Measurements from ENCODE around the gene RFX7. TPM values are rescaled to one million over a fixed set of nuclear protein-coding genes. Genes with fewer than 3 reads are reported as not detected.
"Not testable (repeated sequence)": the region's sequence is repeated elsewhere in the genome, so short reads cannot be mapped to it uniquely, and the experiment has no call there.

Gene RFX7
- total RNA-seq, 1 donor from 2014 or later = 57.2 TPM

DNA sequence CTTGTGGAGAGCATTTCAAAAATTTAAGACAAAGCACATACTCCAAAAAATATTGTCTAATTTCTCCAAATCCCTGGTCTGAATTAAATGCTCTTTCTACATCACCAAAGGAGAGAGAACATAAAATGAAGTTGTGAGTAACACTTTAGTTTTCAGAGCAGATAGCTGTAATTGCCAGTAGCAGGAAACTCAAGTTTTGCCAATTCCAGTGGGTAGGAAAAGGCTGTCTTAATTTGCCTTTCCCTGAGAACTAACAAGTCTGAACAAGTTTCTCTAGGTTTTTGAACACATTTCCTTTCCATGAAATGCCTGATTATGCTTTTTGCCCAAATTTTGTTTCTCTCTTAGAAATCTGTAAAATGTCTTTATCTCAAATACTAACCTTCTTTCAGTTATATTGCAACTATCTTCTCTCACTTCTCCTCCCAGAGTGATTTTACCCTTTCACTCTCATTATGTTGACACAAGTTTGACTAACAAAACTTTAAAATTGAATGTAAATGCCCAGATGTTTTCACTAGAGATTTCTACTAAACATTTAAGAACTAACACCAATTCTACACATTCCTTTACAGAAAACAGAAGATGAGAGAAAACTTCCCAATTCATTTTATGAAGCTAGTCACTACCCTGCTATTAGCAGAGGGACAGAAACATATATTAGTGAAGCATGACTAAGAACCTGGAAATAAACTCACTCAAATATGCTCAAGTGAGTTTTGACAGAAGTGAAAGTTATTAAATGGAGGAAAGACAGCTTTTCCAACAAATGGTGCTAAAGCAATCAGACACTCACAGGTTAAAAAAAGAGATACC is 38.4 kb downstream of the RFX7 start:
- no peak for DNase-seq (ENCODE audit: low read depth, low spot score)
- H3K9me3 Mint-ChIP-seq = peaks cover 9% of the 10 kb centered on the region
- H3K4me3 Mint-ChIP-seq = no peak overlapping the region
- H3K36me3 Mint-ChIP-seq (ENCODE audit: low read depth) = peaks cover 34% of the 10 kb centered on the region
- H3K27ac Mint-ChIP-seq (ENCODE audit: unreplicated experiment) = no peak overlapping the region
- no peaks in the 10 kb centered on the region for H3K27me3 Mint-ChIP-seq (ENCODE audit: low read depth)
- TF ChIP-seq CTCF (conservative IDR thresholded peaks at IDR 0.05) = no peak
- peaks cover 18% of the 10 kb centered on the region for H3K4me1 Mint-ChIP-seq

DNA sequence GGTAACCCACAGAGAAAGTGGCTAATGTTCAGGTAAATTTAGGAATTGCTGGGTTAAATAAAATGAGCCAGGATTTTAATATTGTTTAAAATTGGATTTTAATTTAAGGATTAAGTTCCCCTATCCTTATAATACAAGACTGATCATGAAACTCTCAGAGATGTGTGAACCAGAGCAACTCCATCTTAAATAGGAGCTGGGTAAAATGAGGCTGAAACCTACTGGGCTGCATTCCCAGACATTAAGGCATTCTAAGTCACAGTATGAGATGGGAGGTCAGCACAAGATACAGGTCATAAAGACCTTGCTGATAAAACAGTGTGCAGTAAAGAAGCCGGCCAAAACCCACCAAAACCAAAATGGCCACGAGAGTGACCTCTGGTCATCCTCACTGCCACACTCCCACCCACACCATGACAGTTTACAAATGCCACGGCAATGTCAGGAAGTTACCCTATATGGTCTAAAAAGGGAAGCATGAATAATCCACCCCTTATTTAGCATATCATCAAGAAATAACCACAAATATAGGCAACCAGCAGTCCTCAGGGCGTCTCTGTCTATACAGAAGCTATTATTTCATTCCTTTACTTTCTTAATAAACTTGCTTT is 40.3 kb downstream of the RFX7 start:
- Mint-ChIP-seq H3K4me1 (peaks cover 18% of the 10 kb centered on the region), H3K36me3 (ENCODE audit: low read depth) (peaks cover 19% of the 10 kb centered on the region)
- H3K4me3 Mint-ChIP-seq; H3K9me3 Mint-ChIP-seq; H3K27me3 Mint-ChIP-seq (ENCODE audit: low read depth); H3K27ac Mint-ChIP-seq (ENCODE audit: unreplicated experiment); DNase-seq (ENCODE audit: low read depth, low spot score): not testable (repeated sequence)

DNA sequence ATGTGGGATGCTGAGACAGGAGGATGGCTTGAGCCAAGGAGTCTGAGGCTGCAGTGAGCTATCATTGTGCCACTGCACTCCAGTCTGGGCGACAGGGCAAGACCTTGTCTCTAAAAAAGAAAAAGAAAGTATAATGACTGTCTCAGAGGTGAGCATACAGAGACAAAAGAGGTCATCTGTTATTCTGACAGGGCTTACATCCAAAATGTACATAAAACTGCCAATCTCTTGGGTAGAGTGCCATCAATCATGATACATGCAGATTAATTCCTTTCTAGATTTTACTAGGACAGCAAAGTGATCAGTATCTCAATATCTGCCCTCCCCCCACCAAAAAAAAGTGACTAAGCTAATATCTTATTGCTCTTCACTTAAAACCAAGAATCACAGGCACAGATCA is 41.0 kb downstream of the RFX7 start:
- H3K4me3 Mint-ChIP-seq = no peak overlapping the region
- H3K27ac Mint-ChIP-seq (ENCODE audit: unreplicated experiment) = peak overlapping the region; percentile 9
- H3K27me3 Mint-ChIP-seq (ENCODE audit: low read depth) = no peaks in the 10 kb centered on the region
- peaks cover 19% of the 10 kb centered on the region for H3K36me3 Mint-ChIP-seq (ENCODE audit: low read depth)
- H3K4me1 Mint-ChIP-seq = peaks cover 18% of the 10 kb centered on the region
- DNase-seq (ENCODE audit: low read depth, low spot score) = no peak
- peaks cover 3% of the 10 kb centered on the region for H3K9me3 Mint-ChIP-seq
- no peak for TF ChIP-seq CTCF (conservative IDR thresholded peaks at IDR 0.05)

DNA sequence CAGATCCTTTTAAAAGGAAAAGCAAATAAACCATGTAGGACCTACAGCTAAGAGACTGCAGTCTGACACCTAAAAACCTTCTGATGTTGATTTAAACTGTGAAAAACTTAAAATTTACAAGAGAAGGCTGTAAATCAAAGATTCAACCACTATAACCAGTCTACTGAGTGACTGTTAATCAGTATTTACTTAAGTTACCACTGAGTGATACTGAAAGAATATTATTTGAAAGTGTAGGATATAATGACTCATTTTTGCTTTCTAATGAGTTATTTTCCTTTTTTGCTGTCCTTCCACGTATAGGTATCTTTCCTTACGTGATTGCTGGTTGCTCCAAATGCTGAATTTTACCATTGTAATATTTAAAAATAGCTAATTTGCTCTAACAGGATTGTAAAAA is 44.6 kb downstream of the RFX7 start:
- H3K9me3 Mint-ChIP-seq = no peaks in the 10 kb centered on the region

GRCh38 chr15:56194035-56194434 is 49.6 kb downstream of the RFX7 start:
- Mint-ChIP-seq H3K4me3 (no peak overlapping the region), H3K9me3 (no peaks in the 10 kb centered on the region), H3K27ac (ENCODE audit: unreplicated experiment) (no peak overlapping the region), H3K4me1 (peaks cover 13% of the 10 kb centered on the region), H3K27me3 (ENCODE audit: low read depth) (no peaks in the 10 kb centered on the region), H3K36me3 (ENCODE audit: low read depth) (peaks cover 9% of the 10 kb centered on the region)
- no peak for TF ChIP-seq CTCF (conservative IDR thresholded peaks at IDR 0.05)
- DNase-seq (ENCODE audit: low read depth, low spot score) = no peak

More for the DNA sequence above, 44.6 kb downstream of the RFX7 start:
- no peak for TF ChIP-seq CTCF (conservative IDR thresholded peaks at IDR 0.05)
- Mint-ChIP-seq H3K4me3 (no peak overlapping the region), H3K4me1 (peaks cover 13% of the 10 kb centered on the region), H3K27me3 (ENCODE audit: low read depth) (no peaks in the 10 kb centered on the region), H3K27ac (ENCODE audit: unreplicated experiment) (no peak overlapping the region), H3K36me3 (ENCODE audit: low read depth) (peaks cover 11% of the 10 kb centered on the region)
- no peak for DNase-seq (ENCODE audit: low read depth, low spot score)
